HCT116 (cell line): ENCODE results near the gene PTGER1.

Experiments
- CEBPB ChIP-seq: IDR thresholded peaks from 2 replicates; pipeline ENCODE4 v1.6.1; 2012; ENCODE audit warnings: low read depth
- EZH2 ChIP-seq: fragments of 200-600 bp; sonication (generic); IDR thresholded peaks from 2 replicates; pipeline ENCODE4 v1.6.1; 2017; ENCODE audit warnings: antibody characterized with exemption, mixed run types
- EZH2phosphoT487 ChIP-seq: fragments of 200-600 bp; IDR thresholded peaks from 2 replicates; pipeline ENCODE4 v1.6.1; 2018; ENCODE audit warnings: antibody characterized with exemption, borderline replicate concordance
- JUND ChIP-seq: IDR thresholded peaks from 2 replicates; pipeline ENCODE4 v1.6.1; 2012
- POLR2A ChIP-seq: IDR thresholded peaks from 2 replicates; pipeline ENCODE4 v1.7.0; 2011; ENCODE audit warnings: borderline replicate concordance; ENCODE audit not compliant: insufficient read depth, insufficient read length; ENCODE audit errors: extremely low read depth
- POLR2AphosphoS5 ChIP-seq: IDR thresholded peaks from 2 replicates; pipeline ENCODE4 v1.6.1; 2011; ENCODE audit warnings: mild to moderate bottlenecking, low read depth, low read length, moderate library complexity
- SIN3A ChIP-seq: IDR thresholded peaks from 2 replicates; pipeline ENCODE4 v1.6.1; 2012; ENCODE audit warnings: low read depth
- SP1 ChIP-seq: IDR thresholded peaks from 2 replicates; pipeline ENCODE4 v1.6.1; 2012; ENCODE audit warnings: low read depth
- YY1 ChIP-seq: IDR thresholded peaks from 2 replicates; pipeline ENCODE4 v1.6.1; 2011; ENCODE audit warnings: low read length, low read depth, moderate library complexity, mild to moderate bottlenecking; ENCODE audit not compliant: insufficient replicate concordance; ENCODE audit errors: extremely low read depth
- TF ChIP-seq, protein P1 (sequence below), 3 experiments: fragments of 200-600 bp in 1 of 3; sonication (generic) in 1 of 3; IDR thresholded peaks in 2 of 3; conservative IDR thresholded peaks in 1 of 3; 2 replicates each; pipeline ENCODE4 v1.5.1; 2012 to 2017; ENCODE audit warnings: low read depth in 2 of 3, low read length in 2 of 3, antibody characterized with exemption in 1 of 3, borderline replicate concordance in 1 of 3, control low read depth in 1 of 3, mild to moderate bottlenecking in 1 of 3, mixed read lengths in 1 of 3, mixed run types in 1 of 3, moderate library complexity in 1 of 3; ENCODE audit not compliant: insufficient read depth in 1 of 3
- TF ChIP-seq, protein P2 (sequence below): IDR thresholded peaks from 2 replicates; pipeline ENCODE4 v1.6.1; 2012

DNA sequence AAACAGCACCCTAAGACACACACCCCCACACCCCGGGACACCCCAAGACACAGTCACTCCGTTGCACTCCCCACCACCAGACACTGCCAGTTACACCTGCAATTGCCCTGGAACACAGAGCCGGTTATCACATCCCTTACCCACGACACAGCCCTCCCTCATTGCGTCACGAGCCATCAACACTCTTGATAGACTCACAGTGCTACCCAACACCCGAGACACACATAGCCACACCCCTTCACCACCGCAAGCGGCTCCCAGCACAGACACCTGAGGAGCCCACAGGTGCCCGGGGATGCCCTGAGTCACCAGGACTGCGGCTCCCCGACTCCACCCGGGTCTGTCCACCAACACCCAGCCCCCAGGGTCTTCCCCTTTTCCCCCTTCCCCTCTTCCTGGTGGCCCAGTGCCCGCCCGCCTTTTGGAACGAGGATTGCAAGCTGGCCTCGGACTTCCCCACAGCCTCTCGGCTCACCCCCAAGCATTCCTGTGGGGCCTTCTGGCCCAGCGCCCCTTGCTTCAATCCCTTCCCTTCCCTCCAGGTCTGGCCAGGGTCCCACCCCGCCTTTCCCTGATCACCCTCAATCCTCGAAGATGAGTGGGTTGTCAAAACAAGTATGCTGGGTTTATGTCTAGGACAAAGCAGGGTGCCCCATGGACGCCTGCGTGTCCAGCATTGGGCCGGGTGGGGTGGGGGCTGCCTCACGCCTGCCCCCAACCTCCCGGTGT, 1.7 kb upstream of the PTGER1 start:
- TF ChIP-seq, protein P1, sequence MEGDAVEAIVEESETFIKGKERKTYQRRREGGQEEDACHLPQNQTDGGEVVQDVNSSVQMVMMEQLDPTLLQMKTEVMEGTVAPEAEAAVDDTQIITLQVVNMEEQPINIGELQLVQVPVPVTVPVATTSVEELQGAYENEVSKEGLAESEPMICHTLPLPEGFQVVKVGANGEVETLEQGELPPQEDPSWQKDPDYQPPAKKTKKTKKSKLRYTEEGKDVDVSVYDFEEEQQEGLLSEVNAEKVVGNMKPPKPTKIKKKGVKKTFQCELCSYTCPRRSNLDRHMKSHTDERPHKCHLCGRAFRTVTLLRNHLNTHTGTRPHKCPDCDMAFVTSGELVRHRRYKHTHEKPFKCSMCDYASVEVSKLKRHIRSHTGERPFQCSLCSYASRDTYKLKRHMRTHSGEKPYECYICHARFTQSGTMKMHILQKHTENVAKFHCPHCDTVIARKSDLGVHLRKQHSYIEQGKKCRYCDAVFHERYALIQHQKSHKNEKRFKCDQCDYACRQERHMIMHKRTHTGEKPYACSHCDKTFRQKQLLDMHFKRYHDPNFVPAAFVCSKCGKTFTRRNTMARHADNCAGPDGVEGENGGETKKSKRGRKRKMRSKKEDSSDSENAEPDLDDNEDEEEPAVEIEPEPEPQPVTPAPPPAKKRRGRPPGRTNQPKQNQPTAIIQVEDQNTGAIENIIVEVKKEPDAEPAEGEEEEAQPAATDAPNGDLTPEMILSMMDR (IDR thresholded peaks at IDR 0.05 in 2 of 3, conservative IDR thresholded peaks at IDR 0.05 in 1 of 3; ENCODE audit: borderline replicate concordance in 1 of 3, insufficient read depth in 1 of 3, low read depth in 2 of 3, low read length in 2 of 3) = no peak
- TF ChIP-seq POLR2A (no peak), EZH2 (no peak), JUND (no peak), EZH2phosphoT487 (no peak), POLR2AphosphoS5 (peak; percentile 59), CEBPB (no peak), SIN3A (no peak), YY1 (no peak), SP1 (no peak)
- TF ChIP-seq, protein P2, sequence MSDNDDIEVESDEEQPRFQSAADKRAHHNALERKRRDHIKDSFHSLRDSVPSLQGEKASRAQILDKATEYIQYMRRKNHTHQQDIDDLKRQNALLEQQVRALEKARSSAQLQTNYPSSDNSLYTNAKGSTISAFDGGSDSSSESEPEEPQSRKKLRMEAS = no peak
